Tibial nerve (tissue), 4 donors: ENCODE results near the gene UBE2L6.

ENCODE experiments used
- EP300 ChIP-seq, 2 donors: sonication (generic); formaldehyde crosslinking; IDR thresholded peaks; one replicate each; pipeline ENCODE4 v1.6.1; 2017; ENCODE audit warnings: antibody characterized with exemption in 2 of 2, mild to moderate bottlenecking in 1 of 2
- POLR2A ChIP-seq, 2 donors: fragments of 450-650 bp; IDR thresholded peaks; one replicate each; pipeline ENCODE4 v1.6.1; 2017; ENCODE audit warnings: antibody characterized with exemption in 2 of 2, mild to moderate bottlenecking in 2 of 2, moderate library complexity in 2 of 2
- TF ChIP-seq, protein P1 (sequence below), 5 experiments: fragments of 200-600 bp in 3 of 5; fragments of 450-650 bp in 2 of 5; sonication (generic) in 3 of 5; IDR thresholded peaks; one replicate each; pipeline ENCODE4 v1.5.1; 2016 to 2019; ENCODE audit warnings: antibody characterized with exemption in 5 of 5, mild to moderate bottlenecking in 3 of 5, moderate library complexity in 2 of 5

- TF ChIP-seq, protein P1, sequence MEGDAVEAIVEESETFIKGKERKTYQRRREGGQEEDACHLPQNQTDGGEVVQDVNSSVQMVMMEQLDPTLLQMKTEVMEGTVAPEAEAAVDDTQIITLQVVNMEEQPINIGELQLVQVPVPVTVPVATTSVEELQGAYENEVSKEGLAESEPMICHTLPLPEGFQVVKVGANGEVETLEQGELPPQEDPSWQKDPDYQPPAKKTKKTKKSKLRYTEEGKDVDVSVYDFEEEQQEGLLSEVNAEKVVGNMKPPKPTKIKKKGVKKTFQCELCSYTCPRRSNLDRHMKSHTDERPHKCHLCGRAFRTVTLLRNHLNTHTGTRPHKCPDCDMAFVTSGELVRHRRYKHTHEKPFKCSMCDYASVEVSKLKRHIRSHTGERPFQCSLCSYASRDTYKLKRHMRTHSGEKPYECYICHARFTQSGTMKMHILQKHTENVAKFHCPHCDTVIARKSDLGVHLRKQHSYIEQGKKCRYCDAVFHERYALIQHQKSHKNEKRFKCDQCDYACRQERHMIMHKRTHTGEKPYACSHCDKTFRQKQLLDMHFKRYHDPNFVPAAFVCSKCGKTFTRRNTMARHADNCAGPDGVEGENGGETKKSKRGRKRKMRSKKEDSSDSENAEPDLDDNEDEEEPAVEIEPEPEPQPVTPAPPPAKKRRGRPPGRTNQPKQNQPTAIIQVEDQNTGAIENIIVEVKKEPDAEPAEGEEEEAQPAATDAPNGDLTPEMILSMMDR (IDR thresholded peaks at IDR 0.05): no peak
- no peak for TF ChIP-seq POLR2A (IDR thresholded peaks at IDR 0.05)
- no peak for TF ChIP-seq EP300 (IDR thresholded peaks at IDR 0.05)
Measured at GRCh38 chr11:57604296-57605027, 37.0 kb upstream of the UBE2L6 start.
